Natural killer cell (primary cell): ENCODE results near the gene VPS50. TPM values are rescaled to one million over a fixed set of nuclear protein-coding genes. Genes with fewer than 3 reads are reported as not detected.

Experiments used
- ATAC-seq, 3 donors: fragments of 150-1000 bp in 2 of 3; fragments of 200-7000 bp in 1 of 3; cut with Tn5 transposase; 1 replicate in 1 of 3; 2 replicates in 2 of 3; pipeline ENCODE4 v1.10.0; 2021; ENCODE audit warnings: mild to moderate bottlenecking in 2 of 3, moderate library complexity in 2 of 3
- DNase-seq, 2 donors: peaks; one replicate each; pipeline versions ENCODE4 v3.0.0 to v3.0.0-alpha.2; 2013 to 2021; ENCODE audit warnings: mixed read lengths in 1 of 2
- H3K27ac ChIP-seq: one replicate; pipeline ENCODE4 v1.5.1; 2013; ENCODE audit warnings: mild to moderate bottlenecking, low read length
- H3K27me3 ChIP-seq: one replicate; pipeline ENCODE4 v1.6.1; 2013; ENCODE audit warnings: low read length; ENCODE audit not compliant: control insufficient read depth, insufficient read depth
- H3K36me3 ChIP-seq: one replicate; pipeline ENCODE4 v1.6.1; 2013; ENCODE audit warnings: low read length; ENCODE audit not compliant: control insufficient read depth, insufficient read depth
- H3K4me1 ChIP-seq: one replicate; pipeline ENCODE4 v1.6.1; 2013; ENCODE audit warnings: low read length; ENCODE audit not compliant: control insufficient read depth, insufficient read depth
- H3K4me3 ChIP-seq: one replicate; pipeline ENCODE4 v1.5.1; 2013; ENCODE audit warnings: low read length
- H3K9me3 ChIP-seq: one replicate; pipeline ENCODE4 v1.6.1; 2013; ENCODE audit warnings: low read length; ENCODE audit not compliant: control insufficient read depth, insufficient read depth
- H3K27ac Mint-ChIP-seq, 2 donors: one replicate each; pipeline ENCODE4 v1.8.0; 2022; ENCODE audit warnings: mild to moderate bottlenecking in 2 of 2, mixed read lengths in 2 of 2, moderate library complexity in 1 of 2
- H3K27me3 Mint-ChIP-seq, 2 donors: one replicate each; pipeline ENCODE4 v1.8.0; 2022; ENCODE audit warnings: low read depth in 2 of 2, mixed read lengths in 2 of 2
- H3K36me3 Mint-ChIP-seq: one replicate; pipeline ENCODE4 v1.8.0; 2022; ENCODE audit warnings: mixed read lengths
- H3K4me1 Mint-ChIP-seq, 2 donors: one replicate each; pipeline ENCODE4 v1.8.0; 2022; ENCODE audit warnings: mixed read lengths in 2 of 2
- H3K4me3 Mint-ChIP-seq: one replicate; pipeline ENCODE4 v1.8.0; 2022; ENCODE audit warnings: mild to moderate bottlenecking, moderate library complexity, mixed read lengths
- H3K9me3 Mint-ChIP-seq, 2 donors: one replicate each; pipeline ENCODE4 v1.8.0; 2022; ENCODE audit warnings: mixed read lengths in 2 of 2
- CTCF ChIP-seq: fragments of 200-600 bp; IDR thresholded peaks from one replicate; pipeline ENCODE4 v1.8.0; 2022; ENCODE audit warnings: antibody characterized with exemption
- WGBS: methylation state at CpG from one replicate; pipeline ENCODE4 v1.1.7; 2013; ENCODE audit warnings: missing lambda C conversion rate; ENCODE audit not compliant: insufficient coverage; 5-methylcytosine and 5-hydroxymethylcytosine counted together
- intact Hi-C: fragments of 100-400 bp; cut with micrococcal nuclease; formaldehyde crosslinking; loops from one replicate; pipeline ENCODE4 v1.14.2; 2022
- total RNA-seq, 4 donors: library from RNA; stranded (reverse); fragments of 120-200 nt in 1 of 4; gene quantifications; one replicate each; pipeline versions ENCODE4 v1.2.3 to v1.2.4, GENCODE V29; 2013 to 2022

Gene VPS50
- total RNA-seq, 3 donors from 2014 or later (not counting 1 experiment from before 2014, with no cell fraction given) = 29.0 to 32.8 (median 31.7) TPM

DNA sequence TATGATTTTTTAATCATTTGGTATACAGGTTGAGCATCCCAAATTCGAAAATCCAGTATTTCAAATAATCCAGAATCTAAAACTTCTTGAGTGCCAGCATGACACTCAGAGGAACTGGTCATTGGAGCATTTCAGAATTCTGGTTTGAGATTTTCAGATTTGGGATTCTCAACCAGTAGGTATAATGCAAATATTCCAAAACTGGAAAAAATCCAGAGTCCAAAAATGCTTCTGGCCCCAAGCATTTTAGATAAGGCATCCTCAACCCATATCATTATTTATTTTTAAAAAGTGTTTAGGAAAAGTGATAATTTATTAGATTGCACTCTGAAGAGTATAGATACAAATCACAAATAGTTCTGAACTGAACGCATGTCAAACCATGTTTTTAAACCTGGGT lies 120.7 kb downstream of the VPS50 start:
- H3K27ac ChIP-seq = no peak overlapping the region
- peaks cover 8% of the 10 kb centered on the region for H3K36me3 ChIP-seq
- H3K9me3 ChIP-seq = no peaks in the 10 kb centered on the region
- Mint-ChIP-seq H3K9me3 (no peaks in the 10 kb centered on the region), H3K27me3 (no peaks in the 10 kb centered on the region), H3K36me3 (peaks cover 20% of the 10 kb centered on the region), H3K27ac (no peak overlapping the region), H3K4me3 (no peak overlapping the region), H3K4me1 (no peaks in the 10 kb centered on the region)
- intact Hi-C loops = no loop called here
- no peak for DNase-seq
- TF ChIP-seq CTCF = no peak
- H3K27me3 ChIP-seq = no peaks in the 10 kb centered on the region
- 83% methylated on average over 1 of the region's 2 CpGs for WGBS
- ATAC-seq = no peak
- H3K4me1 ChIP-seq = no peaks in the 10 kb centered on the region
- H3K4me3 ChIP-seq = no peak overlapping the region

DNA sequence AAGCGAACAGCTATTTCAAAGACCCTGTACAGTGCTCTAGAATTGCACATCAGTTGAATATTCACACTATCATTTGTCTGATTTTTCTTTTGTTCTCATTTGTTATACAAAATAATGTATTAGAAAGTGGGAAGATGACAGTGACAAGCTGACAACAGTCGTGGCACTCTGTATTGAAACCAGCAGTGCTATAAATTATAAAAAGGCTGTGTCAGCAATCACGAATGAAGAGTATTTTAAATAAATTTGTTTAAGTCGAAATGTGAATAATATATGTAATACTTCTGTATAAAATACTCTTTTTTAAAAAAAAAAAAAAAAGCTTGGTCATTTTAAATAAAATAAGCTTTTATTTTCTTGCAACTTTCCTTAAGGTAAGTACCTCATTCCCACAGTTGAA lies 122.6 kb downstream of the VPS50 start:
- H3K27ac Mint-ChIP-seq = no peak overlapping the region
- intact Hi-C loops = no loop called here
- Histone ChIP-seq H3K4me3 (no peak overlapping the region), H3K27me3 (no peaks in the 10 kb centered on the region), H3K9me3 (no peaks in the 10 kb centered on the region), H3K27ac (no peak overlapping the region), H3K36me3 (peaks cover 13% of the 10 kb centered on the region), H3K4me1 (no peaks in the 10 kb centered on the region)
- TF ChIP-seq CTCF = no peak
- H3K4me3 Mint-ChIP-seq = no peak overlapping the region
- ATAC-seq (no peak), DNase-seq (no peak)
- no peaks in the 10 kb centered on the region for H3K4me1 Mint-ChIP-seq
- no peaks in the 10 kb centered on the region for H3K27me3 Mint-ChIP-seq
- H3K9me3 Mint-ChIP-seq = no peaks in the 10 kb centered on the region
- 100% methylated on average over 1 of the region's 4 CpGs for WGBS
- peaks cover 22% of the 10 kb centered on the region for H3K36me3 Mint-ChIP-seq

DNA sequence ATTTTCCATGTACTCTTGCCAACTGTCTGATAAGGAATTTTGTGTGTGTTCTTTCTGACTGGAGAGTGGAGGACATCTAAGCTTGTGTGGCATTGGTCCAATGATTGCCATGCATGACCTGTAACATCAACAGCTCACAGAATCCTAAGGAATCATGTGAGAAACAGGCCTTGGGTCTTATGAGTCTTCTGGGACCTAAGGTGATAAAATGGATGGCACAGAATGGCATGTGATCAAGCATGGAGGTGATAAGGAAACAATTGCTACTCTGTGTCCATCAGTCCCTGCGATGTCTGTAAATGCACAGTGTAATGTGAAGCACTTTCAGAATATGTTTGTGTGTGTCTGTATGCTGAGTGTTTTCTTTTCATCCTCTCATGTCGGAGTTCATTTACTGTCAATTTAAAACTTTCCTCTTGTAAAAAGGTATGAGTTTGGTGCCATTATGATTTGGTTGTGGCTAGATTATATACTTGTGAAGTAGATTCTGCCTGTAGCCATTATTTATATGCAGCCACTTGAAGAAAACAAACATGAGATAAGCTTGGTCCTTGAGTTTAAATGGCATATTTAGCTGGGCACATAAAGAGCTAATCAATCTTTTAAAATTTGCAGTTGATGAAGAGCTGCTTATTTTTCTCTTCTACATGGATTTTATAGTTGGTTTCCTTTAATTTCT lies 127.5 kb downstream of the VPS50 start:
- no peak for TF ChIP-seq CTCF
- no peaks in the 10 kb centered on the region for H3K27me3 ChIP-seq
- Mint-ChIP-seq H3K4me1 (no peaks in the 10 kb centered on the region), H3K27me3 (no peaks in the 10 kb centered on the region), H3K27ac (no peak overlapping the region), H3K36me3 (peaks cover 16% of the 10 kb centered on the region), H3K4me3 (no peak overlapping the region), H3K9me3 (no peaks in the 10 kb centered on the region)
- DNase-seq (no peak), ATAC-seq (no peak)
- intact Hi-C loops = no loop called here
- WGBS = 88% methylated on average over 1 of the region's 2 CpGs
- H3K4me3 ChIP-seq = no peak overlapping the region
- no peaks in the 10 kb centered on the region for H3K4me1 ChIP-seq
- H3K36me3 ChIP-seq = peaks cover 11% of the 10 kb centered on the region
- H3K27ac ChIP-seq = no peak overlapping the region
- H3K9me3 ChIP-seq = no peaks in the 10 kb centered on the region

DNA sequence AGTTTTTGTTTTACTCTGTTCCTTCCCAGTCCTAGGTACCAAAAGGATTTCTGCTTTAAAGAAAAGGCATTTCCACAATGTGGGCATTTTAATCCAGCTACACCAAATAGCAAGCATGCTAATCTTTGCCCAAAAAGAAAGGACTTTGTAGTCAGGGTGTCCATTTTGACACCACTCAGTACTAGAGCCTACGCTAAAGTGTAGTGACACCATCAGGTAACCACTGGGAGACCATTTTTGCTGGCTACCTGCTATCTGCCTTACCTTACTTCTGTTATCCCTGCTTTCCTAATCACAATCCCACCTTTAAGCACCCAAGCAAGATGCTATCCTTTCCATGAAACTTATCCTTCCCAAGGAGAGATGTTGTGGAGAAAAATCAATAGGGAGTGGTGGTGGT lies 129.7 kb downstream of the VPS50 start:
- Histone ChIP-seq H3K4me1 (no peaks in the 10 kb centered on the region), H3K9me3 (no peaks in the 10 kb centered on the region), H3K27ac (no peak overlapping the region), H3K27me3 (no peaks in the 10 kb centered on the region), H3K36me3 (peaks cover 8% of the 10 kb centered on the region), H3K4me3 (no peak overlapping the region)
- ATAC-seq (no peak), DNase-seq (no peak)
- no peak overlapping the region for H3K4me3 Mint-ChIP-seq
- 100% methylated on average over 1 of the region's 1 CpG for WGBS
- no peaks in the 10 kb centered on the region for H3K27me3 Mint-ChIP-seq
- no peak overlapping the region for H3K27ac Mint-ChIP-seq
- no peak for TF ChIP-seq CTCF
- H3K9me3 Mint-ChIP-seq = no peaks in the 10 kb centered on the region
- H3K36me3 Mint-ChIP-seq = peaks cover 12% of the 10 kb centered on the region
- H3K4me1 Mint-ChIP-seq = no peaks in the 10 kb centered on the region
- intact Hi-C loops = no loop called here
